PFSK-1 (cell line): Measurements from ENCODE around the gene LRRC41.

Experiments
- POLR2AphosphoS5 ChIP-seq: IDR thresholded peaks from 2 replicates; pipeline ENCODE4 v1.6.1; 2012; ENCODE audit warnings: low read depth, mild to moderate bottlenecking, control low read depth, low read length, moderate library complexity
- TF ChIP-seq, protein P1 (sequence below), 2 experiments: IDR thresholded peaks; 2 replicates each; pipeline versions ENCODE4 v1.6.1 to v1.8.0; 2011 to 2012; ENCODE audit warnings: low read depth in 2 of 2, low read length in 2 of 2, control low read depth in 1 of 2, inconsistent platforms in 1 of 2, mild to moderate bottlenecking in 1 of 2, moderate library complexity in 1 of 2; ENCODE audit not compliant: insufficient read depth in 1 of 2

DNA sequence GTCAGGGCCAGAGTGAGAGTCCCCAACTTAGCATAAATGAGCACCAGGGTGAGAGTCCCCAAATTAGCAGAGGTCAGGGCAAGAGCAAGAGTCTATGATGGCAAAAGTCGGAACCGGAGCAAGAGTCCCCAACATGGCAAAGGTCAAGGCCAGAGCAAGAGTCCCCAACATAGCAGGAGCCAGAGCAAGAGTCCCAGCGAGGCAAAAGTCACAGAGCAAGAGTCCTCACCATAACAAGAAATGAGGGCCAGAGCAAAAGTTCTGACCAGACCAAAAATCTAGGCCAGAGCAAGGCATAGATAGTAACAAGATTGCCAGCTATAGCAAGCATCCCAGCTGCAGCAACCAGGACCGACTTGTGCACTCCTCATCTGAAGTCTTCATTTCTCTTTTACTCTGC lies 40.3 kb upstream of the LRRC41 start:
- TF ChIP-seq, protein P1, sequence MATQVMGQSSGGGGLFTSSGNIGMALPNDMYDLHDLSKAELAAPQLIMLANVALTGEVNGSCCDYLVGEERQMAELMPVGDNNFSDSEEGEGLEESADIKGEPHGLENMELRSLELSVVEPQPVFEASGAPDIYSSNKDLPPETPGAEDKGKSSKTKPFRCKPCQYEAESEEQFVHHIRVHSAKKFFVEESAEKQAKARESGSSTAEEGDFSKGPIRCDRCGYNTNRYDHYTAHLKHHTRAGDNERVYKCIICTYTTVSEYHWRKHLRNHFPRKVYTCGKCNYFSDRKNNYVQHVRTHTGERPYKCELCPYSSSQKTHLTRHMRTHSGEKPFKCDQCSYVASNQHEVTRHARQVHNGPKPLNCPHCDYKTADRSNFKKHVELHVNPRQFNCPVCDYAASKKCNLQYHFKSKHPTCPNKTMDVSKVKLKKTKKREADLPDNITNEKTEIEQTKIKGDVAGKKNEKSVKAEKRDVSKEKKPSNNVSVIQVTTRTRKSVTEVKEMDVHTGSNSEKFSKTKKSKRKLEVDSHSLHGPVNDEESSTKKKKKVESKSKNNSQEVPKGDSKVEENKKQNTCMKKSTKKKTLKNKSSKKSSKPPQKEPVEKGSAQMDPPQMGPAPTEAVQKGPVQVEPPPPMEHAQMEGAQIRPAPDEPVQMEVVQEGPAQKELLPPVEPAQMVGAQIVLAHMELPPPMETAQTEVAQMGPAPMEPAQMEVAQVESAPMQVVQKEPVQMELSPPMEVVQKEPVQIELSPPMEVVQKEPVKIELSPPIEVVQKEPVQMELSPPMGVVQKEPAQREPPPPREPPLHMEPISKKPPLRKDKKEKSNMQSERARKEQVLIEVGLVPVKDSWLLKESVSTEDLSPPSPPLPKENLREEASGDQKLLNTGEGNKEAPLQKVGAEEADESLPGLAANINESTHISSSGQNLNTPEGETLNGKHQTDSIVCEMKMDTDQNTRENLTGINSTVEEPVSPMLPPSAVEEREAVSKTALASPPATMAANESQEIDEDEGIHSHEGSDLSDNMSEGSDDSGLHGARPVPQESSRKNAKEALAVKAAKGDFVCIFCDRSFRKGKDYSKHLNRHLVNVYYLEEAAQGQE (IDR thresholded peaks at IDR 0.05; ENCODE audit: insufficient read depth in 1 of 2, low read depth in 2 of 2, low read length in 2 of 2), result no peak
- TF ChIP-seq POLR2AphosphoS5, result no peak
